ENCODE results near the gene JADE1.

JADE1 gene

GRCh38 chr4:128810871-128811570, 1.5 kb downstream of the JADE1 start:
- peak; percentile 90 for DNase-seq

- DNase-seq, result peak; percentile 92
Observed at GRCh38 chr4:128811571-128812441, 2.3 kb downstream of the JADE1 start.

GRCh38 chr4:128812442-128813235, 3.1 kb downstream of the JADE1 start:
- DNase-seq, result peak; percentile 50

- no peak for DNase-seq
Observed at GRCh38 chr4:128813965-128814364, 4.5 kb downstream of the JADE1 start.

GRCh38 chr4:128818442-128818841, 8.9 kb downstream of the JADE1 start:
- no peak for DNase-seq

- no peak for DNase-seq
Observed at GRCh38 chr4:128819082-128819742, 9.7 kb downstream of the JADE1 start.

GRCh38 chr4:128820671-128821070, 11.2 kb downstream of the JADE1 start:
- DNase-seq, result no peak

GRCh38 chr4:128821151-128821550, 11.7 kb downstream of the JADE1 start:
- DNase-seq, result no peak

GRCh38 chr4:128823025-128823661, 13.6 kb downstream of the JADE1 start:
- DNase-seq, result no peak

- no peak for DNase-seq
Observed at GRCh38 chr4:128825226-128825625, 15.7 kb downstream of the JADE1 start.

GRCh38 chr4:128827296-128827695, 17.8 kb downstream of the JADE1 start:
- no peak for DNase-seq

GRCh38 chr4:128830906-128831503, 21.5 kb downstream of the JADE1 start:
- no peak for DNase-seq

- DNase-seq, result no peak
Observed at GRCh38 chr4:128831531-128832242, 22.2 kb downstream of the JADE1 start.

- no peak for DNase-seq
Observed at GRCh38 chr4:128832243-128832625, 22.7 kb downstream of the JADE1 start.

GRCh38 chr4:128835498-128836222, 26.2 kb downstream of the JADE1 start:
- DNase-seq, result no peak

- no peak for DNase-seq
Observed at GRCh38 chr4:128837198-128837597, 27.7 kb downstream of the JADE1 start.

- DNase-seq, result no peak
Observed at GRCh38 chr4:128837679-128838078, 28.2 kb downstream of the JADE1 start.

- DNase-seq, result no peak
Observed at GRCh38 chr4:128840711-128841318, 31.3 kb downstream of the JADE1 start.

GRCh38 chr4:128841402-128841801, 31.9 kb downstream of the JADE1 start:
- DNase-seq, result no peak

- DNase-seq, result no peak
Observed at GRCh38 chr4:128844931-128845330, 35.4 kb downstream of the JADE1 start.

Data from activated CD4-positive, alpha-beta T cell treated with anti-CD3 and anti-CD28 coated beads, Interleukin-10, Interleukin-2, amounts not matched to agents 100 ng/mL and 50 ng/mL, durations not matched to agents 16 hours and 8 hours (primary cell).